Activated T-cell treated with anti-CD3 and anti-CD28 coated beads, Interleukin-2, amount 50 U/mL, for 1 hour (primary cell): ENCODE results near the gene TMEM51.

ENCODE experiments used
- DNase-seq: peaks from one replicate; pipeline ENCODE4 v3.0.0-alpha.2; 2020

Gene TMEM51

DNA sequence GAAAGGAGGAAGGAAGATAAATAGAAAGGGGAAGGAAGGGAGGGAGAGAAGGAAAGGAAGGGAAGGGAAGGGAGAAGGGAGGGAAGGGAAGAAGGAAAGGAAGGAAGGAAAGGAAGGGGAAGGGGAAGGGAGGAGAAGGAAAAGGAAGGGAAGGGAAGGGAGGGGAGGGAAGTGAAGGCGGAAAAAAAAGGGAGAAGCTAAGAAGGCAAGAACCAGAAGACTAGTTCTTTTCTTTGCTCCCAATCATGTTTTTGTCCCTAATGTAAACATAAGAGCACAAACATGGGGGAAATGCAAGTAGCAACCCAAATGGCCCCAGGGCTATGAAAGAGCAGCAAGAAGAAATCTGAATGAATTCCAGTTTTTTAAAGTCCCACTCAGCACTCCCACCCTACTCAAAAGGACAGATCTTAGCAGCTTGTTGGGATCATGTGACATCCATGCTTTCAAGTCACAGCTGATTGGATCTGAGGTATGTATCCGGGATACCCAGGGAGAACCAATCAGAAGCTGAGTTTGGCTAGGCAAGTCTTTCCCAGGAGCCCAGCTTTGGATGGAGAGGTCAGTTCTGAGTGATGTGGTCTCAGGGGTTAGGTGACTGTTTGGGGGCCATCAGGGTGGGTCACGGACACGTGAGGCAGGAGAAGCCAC lies 69.2 kb downstream of the TMEM51 start:
- DNase-seq: no peak

DNA sequence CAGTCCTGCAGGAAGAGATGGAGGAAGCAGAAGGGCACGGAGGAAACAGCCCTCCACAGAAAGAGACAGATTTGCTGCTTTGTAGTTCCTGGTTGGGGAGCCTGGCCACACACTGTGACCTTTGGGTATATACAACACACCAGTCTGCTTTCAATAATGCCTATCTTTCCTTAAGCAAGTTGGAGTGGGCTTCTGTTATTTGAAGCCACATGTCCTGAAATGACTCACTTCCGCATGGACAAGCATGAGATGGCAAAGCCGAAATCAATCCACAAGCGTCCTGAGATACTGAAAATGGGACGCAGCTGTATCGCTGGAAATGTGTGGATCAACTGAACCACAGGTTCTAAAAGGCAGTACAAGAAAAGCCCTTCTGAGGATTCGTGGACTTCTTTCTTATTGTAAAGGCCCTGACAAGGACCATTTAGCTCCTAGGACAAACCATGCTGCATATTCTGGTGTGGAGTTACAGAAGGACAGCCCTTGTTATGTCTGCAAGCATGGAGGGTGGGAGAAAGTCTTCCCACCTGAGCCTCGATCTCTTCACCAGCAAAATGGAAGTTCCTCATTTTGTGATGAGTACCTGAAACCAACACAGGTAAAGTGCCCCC lies 70.8 kb downstream of the TMEM51 start:
- DNase-seq: no peak

- DNase-seq: no peak
Measured at GRCh38 chr1:15224974-15225373, 71.4 kb downstream of the TMEM51 start.

- DNase-seq: no peak
Measured at GRCh38 chr1:15225461-15225860, 71.9 kb downstream of the TMEM51 start.

DNA sequence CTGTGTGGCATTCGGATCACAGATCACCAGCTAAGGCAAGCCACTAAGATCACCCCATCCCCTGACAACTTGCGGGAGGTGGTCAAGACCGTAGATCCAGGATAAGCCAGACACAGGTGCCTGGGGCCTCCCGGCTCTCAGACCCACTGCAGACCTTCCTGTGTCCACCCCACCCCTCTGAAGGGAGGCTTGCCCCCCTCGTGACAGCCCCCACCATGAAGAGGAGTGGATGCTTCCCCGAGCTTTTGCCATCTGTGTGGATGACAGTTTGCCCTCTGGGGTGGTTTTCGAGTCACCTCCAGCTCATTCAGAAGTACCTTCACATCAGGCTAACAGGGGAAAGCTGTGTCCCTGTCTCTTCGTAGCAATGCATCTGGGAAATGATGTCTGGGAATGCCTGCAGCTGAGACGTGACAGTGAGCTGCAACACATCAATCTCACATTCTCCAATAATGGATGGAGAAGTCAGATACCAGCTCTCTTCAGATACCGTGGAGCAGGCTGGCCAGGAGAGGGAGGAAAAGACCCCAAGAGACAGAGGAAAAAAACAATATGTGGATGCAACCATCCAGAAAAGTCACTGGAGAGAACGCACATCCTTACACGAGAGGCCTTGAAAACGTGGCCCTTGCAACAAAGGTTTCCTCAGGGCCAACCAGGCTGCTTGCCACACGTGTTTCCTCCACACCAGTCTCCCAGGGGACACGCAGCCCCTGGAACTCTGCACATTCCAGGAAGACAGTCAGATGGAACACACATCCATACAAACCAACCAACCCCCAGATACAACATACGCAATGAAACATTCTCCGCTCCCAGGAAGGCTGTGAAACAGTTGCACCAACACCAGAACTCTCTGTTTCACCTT lies 73.1 kb downstream of the TMEM51 start:
- no peak for DNase-seq

- no peak for DNase-seq
Measured at GRCh38 chr1:15229707-15230131, 76.2 kb downstream of the TMEM51 start.

DNA sequence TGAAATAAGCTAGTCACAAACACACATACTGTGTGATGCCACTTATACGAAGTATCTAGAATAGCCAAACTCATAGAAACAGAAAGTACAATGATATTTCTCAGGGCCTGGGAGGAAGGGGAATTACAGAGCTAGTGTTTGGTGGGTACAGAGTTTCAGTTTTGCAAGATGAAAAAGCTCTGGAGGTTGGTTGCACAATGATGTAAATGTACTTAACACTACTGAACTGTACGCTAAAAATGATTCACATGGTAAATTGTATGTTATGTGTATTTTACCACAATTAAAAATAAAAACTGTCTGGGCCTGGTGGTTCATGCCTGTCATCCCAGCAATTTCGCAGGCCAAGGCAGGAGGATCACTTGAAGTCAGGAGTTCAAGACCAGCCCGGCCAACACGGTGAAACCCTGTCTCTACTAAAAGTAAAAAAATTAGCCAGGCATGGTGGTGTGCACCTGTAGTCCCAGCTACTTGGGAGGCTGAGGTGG lies 78.2 kb downstream of the TMEM51 start:
- no peak for DNase-seq

GRCh38 chr1:15233689-15234088 lies 80.1 kb downstream of the TMEM51 start:
- no peak for DNase-seq

GRCh38 chr1:15236321-15236721 lies 82.8 kb downstream of the TMEM51 start:
- no peak for DNase-seq

GRCh38 chr1:15236746-15237145 lies 83.2 kb downstream of the TMEM51 start:
- no peak for DNase-seq

DNA sequence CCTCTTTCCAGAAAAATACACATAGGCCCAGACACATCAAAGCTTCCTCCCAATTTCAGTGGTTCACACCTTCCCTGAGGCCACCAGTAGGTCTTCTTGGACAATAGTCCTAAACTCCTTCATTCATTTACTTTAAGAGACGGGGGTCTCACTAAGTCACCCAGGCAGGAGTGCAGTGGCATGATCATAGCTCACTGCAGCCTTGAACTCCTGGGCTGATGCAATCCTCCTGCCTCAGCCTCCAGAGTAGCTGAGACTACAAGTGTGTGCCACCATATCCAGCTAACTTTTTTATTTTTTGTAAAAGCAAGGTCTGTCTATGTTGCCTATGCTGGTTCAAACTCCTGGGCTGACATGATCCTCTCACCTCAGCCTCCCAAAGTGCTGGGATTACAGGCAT lies 85.2 kb downstream of the TMEM51 start:
- DNase-seq: no peak

- DNase-seq: no peak
Measured at GRCh38 chr1:15242766-15243165, 89.2 kb downstream of the TMEM51 start.

DNA sequence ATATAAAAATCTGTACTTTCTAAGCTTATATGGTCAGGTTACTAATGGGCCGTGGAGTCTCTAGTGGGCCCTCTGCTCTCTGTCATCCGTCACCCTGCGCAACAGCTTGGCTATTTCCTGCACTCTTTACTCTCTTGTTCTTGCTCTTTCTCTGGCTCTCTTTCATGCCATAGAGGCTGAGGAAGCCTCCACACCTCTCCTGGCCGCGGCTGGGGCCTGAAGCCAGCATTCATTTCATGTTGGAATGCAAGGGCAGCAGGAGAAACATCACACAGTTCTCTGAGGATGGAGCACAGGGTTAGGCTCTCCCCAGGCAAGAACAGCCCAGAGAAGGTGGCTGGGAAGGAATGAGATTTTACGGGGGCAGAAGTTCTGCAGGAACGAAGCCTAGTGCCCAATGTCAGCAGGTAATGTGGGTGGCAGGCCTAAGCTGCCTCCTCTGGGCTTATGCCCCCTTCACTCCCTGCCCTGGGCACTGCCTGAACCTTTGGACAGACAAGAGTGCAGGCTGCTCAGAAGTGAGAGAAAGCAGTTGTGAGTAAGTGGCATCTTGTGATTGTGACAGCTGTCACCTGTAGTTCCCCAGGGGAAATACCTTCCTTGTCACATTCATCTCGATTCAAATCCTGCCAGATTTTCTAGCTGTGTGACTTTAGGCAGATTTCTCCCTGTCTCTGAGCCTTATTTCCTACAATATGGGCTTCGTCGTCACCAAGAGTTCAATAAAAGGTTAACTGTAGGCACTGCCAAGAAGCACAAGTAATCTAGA lies 89.9 kb downstream of the TMEM51 start:
- DNase-seq: no peak

DNA sequence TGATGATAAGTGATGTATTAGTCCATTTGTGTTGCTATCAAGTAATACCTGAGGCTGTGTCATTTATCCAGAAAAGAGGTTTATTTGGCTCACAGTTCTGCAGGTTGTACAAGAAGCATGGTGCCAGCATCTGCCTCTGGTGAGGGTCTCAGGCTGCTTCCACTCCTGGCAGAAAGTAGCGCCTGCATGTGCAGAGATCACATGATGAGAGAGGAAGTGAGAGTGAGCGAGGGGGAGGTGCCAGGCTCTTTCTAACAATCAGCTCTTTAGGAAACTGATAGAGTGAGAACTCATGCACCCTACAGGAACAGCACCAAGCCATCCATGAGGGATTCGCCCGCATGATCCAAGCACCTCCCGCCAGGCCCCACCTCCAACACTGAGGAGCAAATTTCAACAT lies 91.3 kb downstream of the TMEM51 start:
- no peak for DNase-seq

GRCh38 chr1:15245593-15246360 lies 92.2 kb downstream of the TMEM51 start:
- DNase-seq: no peak

- peak; percentile 53 for DNase-seq
Measured at GRCh38 chr1:15246960-15247614, 93.5 kb downstream of the TMEM51 start, which contains the start of gene FHAD1. FHAD1 (plus strand) TSS chr1:15247223; CDS start chr1:15251785, 4,562 bp downstream.

DNA sequence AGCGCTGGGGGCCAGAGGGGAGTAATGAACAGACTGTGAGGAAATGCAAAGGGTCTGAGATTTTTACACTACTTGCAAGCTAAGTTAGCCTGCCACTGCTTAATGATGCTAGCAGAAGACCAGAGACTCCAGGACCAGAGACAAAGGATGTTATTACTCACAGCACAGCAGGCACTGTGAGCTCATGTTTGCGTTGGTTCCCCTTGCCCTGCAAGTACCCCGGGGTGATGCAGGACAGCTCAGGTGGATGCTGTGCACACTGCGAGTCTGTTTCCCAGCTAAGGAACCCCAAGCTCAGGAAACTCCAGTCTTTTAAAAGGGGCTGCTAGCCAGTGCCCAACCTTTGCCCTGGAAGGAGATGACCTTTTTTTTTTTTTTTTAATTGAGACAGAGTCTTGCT lies 94.7 kb downstream of the TMEM51 start:
- DNase-seq: no peak

DNA sequence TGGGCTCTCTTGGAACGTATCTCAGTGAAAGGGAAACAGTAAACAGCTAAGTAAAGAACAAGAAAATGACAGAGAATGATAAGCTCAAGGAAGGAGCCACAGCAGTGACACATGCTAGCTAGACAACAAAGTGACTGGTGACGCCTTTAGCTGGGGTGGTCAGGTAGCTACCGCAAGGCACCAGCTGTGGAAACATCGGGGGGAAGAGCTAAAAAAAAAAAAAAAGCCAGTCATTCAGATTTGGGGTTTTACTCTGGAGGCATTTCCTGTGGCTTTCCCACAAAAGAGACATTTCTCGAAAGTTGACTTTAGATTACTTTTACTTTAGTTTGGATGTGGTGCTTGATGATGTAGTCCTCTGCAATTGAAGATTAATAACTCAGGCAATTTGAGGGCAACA lies 95.5 kb downstream of the TMEM51 start:
- DNase-seq: peak; percentile 28

DNA sequence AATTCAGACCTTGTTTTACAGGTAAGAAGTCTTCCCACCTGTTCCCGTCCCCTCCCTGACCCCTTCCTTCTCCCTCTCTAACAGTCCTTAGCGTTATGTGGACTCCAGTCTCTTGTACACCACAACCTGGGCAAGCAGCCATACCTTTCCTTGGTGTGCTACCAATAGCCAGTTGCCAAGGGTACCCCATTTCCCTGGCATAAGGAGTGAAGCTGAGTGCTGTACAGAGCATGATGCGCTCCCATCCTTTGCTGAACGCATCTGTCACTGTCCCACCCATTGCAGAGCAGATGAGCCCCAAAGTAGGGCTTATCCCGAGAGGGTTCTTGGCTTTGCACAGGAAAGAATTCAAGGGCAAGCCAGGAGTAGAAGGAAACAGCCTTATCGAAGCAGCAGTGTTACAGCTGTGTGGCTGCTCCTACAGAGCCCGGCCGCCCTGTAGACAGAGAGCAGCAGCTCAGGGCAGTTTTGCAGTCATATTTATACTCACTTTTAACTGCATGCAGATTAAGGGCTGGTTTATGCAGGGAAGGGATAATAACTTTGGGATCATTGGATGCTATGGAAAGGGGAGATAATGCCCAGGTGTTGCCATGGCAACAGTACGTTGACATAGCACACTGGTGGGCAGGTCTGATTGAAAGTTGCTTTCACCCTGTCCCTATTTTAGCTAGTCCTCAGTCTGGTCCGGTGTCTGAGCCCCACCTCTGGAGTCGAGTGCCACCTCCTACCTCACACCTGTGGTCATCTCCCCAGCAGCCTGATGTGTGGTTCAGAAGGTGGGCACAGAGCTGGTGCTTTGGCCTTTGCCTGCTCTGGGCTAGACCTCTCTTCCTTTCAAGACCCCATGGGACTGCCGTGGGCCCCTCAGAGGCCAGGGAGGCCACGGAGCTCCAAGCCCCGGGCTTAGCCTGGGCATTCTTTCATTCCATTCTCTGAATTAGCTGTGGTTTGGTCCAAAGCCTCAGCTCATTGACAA lies 98.6 kb downstream of the TMEM51 start:
- no peak for DNase-seq

DNA sequence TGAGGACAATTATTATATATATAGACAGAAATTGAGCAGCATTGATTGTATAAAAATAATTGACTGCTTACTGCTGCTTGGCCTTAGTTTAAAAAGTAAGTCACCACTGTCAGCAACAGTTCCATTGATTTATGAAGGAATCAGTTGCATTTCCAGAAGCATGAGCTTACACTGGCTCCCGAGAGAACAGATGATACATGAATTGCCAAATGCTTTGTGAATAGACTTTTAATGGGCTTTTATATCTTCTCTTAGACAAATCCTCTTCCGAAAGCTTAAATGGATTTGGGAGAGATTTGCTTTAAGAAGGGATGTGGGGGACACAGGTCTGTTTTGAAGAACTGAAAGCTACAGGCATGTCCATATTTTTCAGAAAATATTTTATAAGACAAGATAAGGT lies 101.0 kb downstream of the TMEM51 start:
- DNase-seq: no peak
